Aorta (tissue), 5 donors: ENCODE measurements around the gene PRLR. TPM values are rescaled to one million over a fixed set of nuclear protein-coding genes. Genes with fewer than 3 reads are reported as not detected.
A peak's percentile ranks its signal among the peaks of the same experiment; 100 is the strongest.

ENCODE experiments used
- ATAC-seq: fragments of 200-7000 bp; cut with Tn5 transposase; one replicate; pipeline ENCODE4 v1.9.1; 2022; ENCODE audit warnings: moderate library complexity; ENCODE audit not compliant: low FRiP score
- DNase-seq, 2 donors: peaks; one replicate each; pipeline ENCODE4 v3.0.0-alpha.2; 2020
- H3K27ac ChIP-seq, 2 donors: one replicate each; pipeline ENCODE4 v1.5.1; 2013; ENCODE audit warnings: low read length in 2 of 2, mild to moderate bottlenecking in 2 of 2, moderate library complexity in 2 of 2, control low read depth in 1 of 2, inconsistent platforms in 1 of 2, low read depth in 1 of 2
- H3K27me3 ChIP-seq, 2 donors: one replicate each; pipeline ENCODE4 v1.6.1; 2013; ENCODE audit warnings: control low read depth in 1 of 2, low read length in 1 of 2, mild to moderate bottlenecking in 1 of 2, moderate library complexity in 1 of 2; ENCODE audit not compliant: insufficient read depth in 2 of 2, control insufficient read depth in 1 of 2
- H3K36me3 ChIP-seq, 2 donors: one replicate each; pipeline ENCODE4 v1.6.1; 2013; ENCODE audit warnings: control low read depth in 1 of 2, low read length in 1 of 2, mild to moderate bottlenecking in 1 of 2; ENCODE audit not compliant: insufficient read depth in 2 of 2, control insufficient read depth in 1 of 2
- H3K4me1 ChIP-seq, 2 donors: one replicate each; pipeline ENCODE4 v1.6.1; 2013; ENCODE audit warnings: low read length in 2 of 2, control low read depth in 1 of 2, mild to moderate bottlenecking in 1 of 2, moderate library complexity in 1 of 2; ENCODE audit not compliant: insufficient read depth in 2 of 2, control insufficient read depth in 1 of 2
- H3K4me3 ChIP-seq, 2 donors: one replicate each; pipeline ENCODE4 v1.5.1; 2013; ENCODE audit warnings: low read length in 2 of 2, control low read depth in 1 of 2, mild to moderate bottlenecking in 1 of 2
- H3K9me3 ChIP-seq: one replicate; pipeline ENCODE4 v1.6.1; 2013; ENCODE audit warnings: mild to moderate bottlenecking, low read length; ENCODE audit not compliant: control insufficient read depth
- WGBS, 2 donors: extraction: QIAGEN DNeasy Blood & Tissue Kit; methylation state at CpG; one replicate each; pipeline ENCODE4 v1.1.7; 2013; 5-methylcytosine and 5-hydroxymethylcytosine counted together
- intact Hi-C, 2 donors: fragments of 100-400 bp; cut with DNase I; formaldehyde crosslinking; loops; one replicate each; pipeline versions ENCODE4 v1.14.2 to v1.15.0; 2022
- polyA plus RNA-seq, 2 donors: library from polyadenylated mRNA; stranded (reverse); fragments of 200-250 nt; gene quantifications; one replicate each; pipeline ENCODE4 v1.2.3, GENCODE V29; 2013
- total RNA-seq, 2 donors: library from RNA; stranded (reverse); fragmentation: NEBNext Ultra II Directional; extraction: Animal tissue kit (Norgen Biotek cat#: 25700); gene quantifications; one replicate each; pipeline ENCODE4 v1.2.1, GENCODE V29; 2021
- donor health status: healthy with polysubstance abuse.
- donor health status: Bipolar disorder and iron deficiency.
- donor health status: DM: no; HTN: no; CAD: no.
- donor health status: DM: no; HTN: no; CAD: no.
- donor health status: DM: yes; HTN: yes; CAD: no.

Gene PRLR
- total and polyA plus RNA-seq, 4 donors: 0.08 to 3.2 (median 0.69) TPM

DNA sequence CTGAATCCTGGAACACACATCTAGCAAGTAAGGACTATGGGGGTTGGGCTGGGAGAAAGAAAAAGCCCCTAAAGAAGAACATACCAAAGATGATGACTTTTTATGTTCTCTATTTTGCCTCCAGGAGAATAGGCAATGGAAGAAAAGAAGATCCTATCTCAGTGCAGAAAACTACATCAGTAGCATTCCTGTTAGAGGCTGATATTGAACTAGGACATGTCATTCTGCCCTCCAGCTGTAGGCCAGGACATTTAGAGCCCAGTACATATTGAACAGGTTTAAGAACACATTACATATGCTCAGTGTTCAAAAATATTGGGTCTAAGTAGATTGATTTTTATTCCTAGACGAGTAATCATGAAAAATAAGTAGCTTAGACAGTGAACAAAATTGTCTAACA lies 24.7 kb downstream of the PRLR start:
- intact Hi-C loops: no loop called here
- no peak overlapping the region for H3K27ac ChIP-seq
- H3K9me3 ChIP-seq: peaks cover 2% of the 10 kb centered on the region
- no peaks in the 10 kb centered on the region for H3K36me3 ChIP-seq
- no peak for ATAC-seq
- DNase-seq: no peak
- 77 to 83% methylated on average over 1 of the region's 1 CpG for WGBS, 2 donors
- no peaks in the 10 kb centered on the region for H3K27me3 ChIP-seq
- no peaks in the 10 kb centered on the region for H3K4me1 ChIP-seq
- no peak overlapping the region for H3K4me3 ChIP-seq

DNA sequence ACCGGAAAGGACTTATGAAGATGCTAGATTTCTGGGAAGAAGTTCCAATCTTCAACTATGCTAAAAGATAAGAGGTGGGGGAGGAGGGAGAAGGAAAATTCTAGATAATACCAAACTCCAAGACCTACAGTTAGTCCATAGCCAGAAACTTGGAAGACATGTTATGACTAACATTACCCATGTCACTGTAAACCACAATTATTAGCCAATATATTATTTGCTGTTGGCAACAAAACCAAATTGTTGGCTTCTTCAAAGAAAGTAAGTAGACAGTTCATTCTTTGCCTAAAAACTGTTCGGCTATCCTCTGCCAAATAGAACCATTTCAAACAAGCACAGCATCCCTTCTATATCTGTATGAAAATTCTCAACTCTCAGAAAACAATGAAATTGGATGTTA lies 25.1 kb downstream of the PRLR start:
- DNase-seq: no peak
- no peaks in the 10 kb centered on the region for H3K36me3 ChIP-seq
- WGBS, 2 donors: 71 to 73% methylated on average over 2 of the region's 2 CpGs
- H3K27me3 ChIP-seq: no peaks in the 10 kb centered on the region
- H3K4me3 ChIP-seq: no peak overlapping the region
- H3K27ac ChIP-seq: no peak overlapping the region
- H3K9me3 ChIP-seq: peaks cover 2% of the 10 kb centered on the region
- no peak for ATAC-seq
- no peaks in the 10 kb centered on the region for H3K4me1 ChIP-seq
- intact Hi-C loops: no loop called here

DNA sequence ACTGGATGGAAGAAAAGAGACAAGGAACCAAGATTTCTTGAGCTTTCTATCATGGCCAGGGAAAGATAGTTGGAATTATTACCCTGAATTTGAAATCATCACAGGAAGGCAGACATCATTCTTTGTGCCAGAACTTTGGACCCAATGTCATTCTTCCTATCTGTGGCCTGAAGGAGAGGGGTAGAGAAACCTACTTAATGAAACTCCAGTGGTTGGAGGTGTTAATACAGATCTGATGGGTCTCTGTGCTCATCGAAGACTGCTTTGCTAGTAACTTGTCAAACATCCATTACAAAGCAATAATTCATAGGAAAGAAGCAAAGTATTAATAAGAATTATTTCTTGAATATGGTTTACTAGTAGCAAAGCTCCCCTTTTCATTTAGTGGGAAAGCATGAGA lies 26.9 kb downstream of the PRLR start:
- DNase-seq (no peak), ATAC-seq (no peak)
- H3K27me3 ChIP-seq: no peaks in the 10 kb centered on the region
- intact Hi-C loops: no loop called here
- H3K36me3 ChIP-seq: no peaks in the 10 kb centered on the region
- H3K9me3 ChIP-seq: peaks cover 2% of the 10 kb centered on the region
- H3K4me1 ChIP-seq: peaks cover 0 to 1% of the 10 kb centered on the region in 2 donors
- no peak overlapping the region for H3K27ac ChIP-seq
- 95 to 96% methylated on average over 1 of the region's 1 CpG for WGBS, 2 donors
- H3K4me3 ChIP-seq: no peak overlapping the region

DNA sequence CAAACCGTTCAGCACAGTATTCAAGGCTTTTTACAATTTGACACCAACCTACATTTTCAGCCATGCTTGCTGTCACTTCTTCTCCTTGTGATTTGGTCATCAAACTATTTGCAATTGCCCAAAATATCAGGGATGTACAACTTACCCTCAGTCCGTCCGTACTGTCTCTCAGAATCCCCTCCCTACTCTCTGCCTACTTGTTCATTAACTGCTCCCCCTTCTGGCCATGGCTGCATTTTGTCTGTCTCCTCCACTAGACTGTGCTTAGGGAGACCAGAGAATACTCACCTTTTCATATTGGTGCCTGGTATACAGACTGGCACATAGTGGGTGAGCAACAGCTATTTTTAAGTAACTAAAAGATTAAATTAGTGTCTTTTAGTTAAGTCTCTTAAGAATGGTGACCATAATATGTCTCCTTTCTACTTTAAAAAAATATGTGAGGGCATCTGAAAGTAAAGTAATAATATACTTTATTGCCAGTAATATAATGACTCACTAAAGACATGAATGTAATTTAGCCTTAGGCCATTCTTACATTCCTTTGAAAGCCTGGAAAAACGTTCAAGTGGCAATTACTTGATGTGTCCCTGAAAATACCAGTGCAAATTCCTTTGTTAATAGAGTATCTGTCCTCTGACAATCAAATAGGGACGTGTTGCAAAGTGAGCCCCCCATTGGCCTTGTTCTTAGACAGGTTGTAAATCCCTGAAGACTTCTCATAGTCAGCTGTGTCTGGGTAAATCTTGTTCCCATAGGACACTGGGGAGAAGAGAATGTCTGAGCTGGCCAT lies 27.8 kb downstream of the PRLR start:
- peak in 1 of 2 donors; percentile 69 for DNase-seq
- Histone ChIP-seq H3K9me3 (peaks cover 2% of the 10 kb centered on the region), H3K4me1 (peaks cover 0 to 1% of the 10 kb centered on the region in 2 donors), H3K4me3 (no peak overlapping the region), H3K36me3 (no peaks in the 10 kb centered on the region), H3K27me3 (no peaks in the 10 kb centered on the region), H3K27ac (no peak overlapping the region)
- intact Hi-C loops: no loop called here
- no peak for ATAC-seq
- 64 to 70% methylated on average over 5 of the region's 5 CpGs for WGBS, 2 donors

DNA sequence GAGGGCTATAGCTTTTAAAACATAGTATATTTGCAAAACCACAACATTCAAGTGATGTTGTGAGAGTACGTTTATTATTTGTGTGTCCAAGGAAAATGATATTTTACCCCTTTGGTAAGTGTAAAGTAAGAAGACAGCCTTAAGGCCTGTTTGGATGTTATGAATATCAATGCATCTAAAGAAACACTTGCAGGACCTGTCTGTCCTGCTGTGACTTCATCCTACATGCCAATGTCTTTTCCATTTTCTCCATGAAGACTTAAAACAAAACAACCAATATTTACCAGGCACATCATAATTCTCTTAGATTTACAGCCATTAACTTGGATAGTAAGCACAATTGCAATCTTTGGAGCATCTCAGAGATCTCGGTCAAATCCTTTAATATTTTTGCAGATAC lies 29.0 kb downstream of the PRLR start:
- intact Hi-C loops: no loop called here
- Histone ChIP-seq H3K36me3 (no peaks in the 10 kb centered on the region), H3K9me3 (peaks cover 2% of the 10 kb centered on the region), H3K27ac (no peak overlapping the region), H3K4me3 (no peak overlapping the region), H3K27me3 (no peaks in the 10 kb centered on the region), H3K4me1 (peaks cover 0 to 1% of the 10 kb centered on the region in 2 donors)
- ATAC-seq (no peak), DNase-seq (no peak)
- WGBS, 2 donors: 92 to 94% methylated on average over 2 of the region's 2 CpGs

DNA sequence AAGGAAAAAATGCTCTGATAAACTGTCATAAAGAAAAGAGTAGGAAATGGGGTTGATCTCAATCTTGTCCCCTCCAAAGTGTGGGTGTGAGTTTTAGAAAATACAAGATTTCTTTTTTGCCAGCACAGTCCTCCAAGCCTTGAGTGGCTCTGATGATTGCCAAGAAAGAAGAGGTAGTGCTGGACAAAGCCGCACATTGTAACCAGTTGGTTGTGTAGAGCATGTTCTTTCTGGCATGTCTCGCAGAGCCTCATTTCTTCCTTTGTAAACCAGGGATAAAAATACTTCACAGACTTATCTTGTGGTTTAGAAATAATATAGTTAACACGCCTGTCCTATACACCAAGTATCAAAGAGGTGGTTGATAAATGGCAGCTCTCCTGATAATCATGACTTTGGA lies 30.4 kb downstream of the PRLR start:
- no peak for DNase-seq
- Histone ChIP-seq H3K9me3 (peaks cover 2% of the 10 kb centered on the region), H3K36me3 (no peaks in the 10 kb centered on the region), H3K27ac (no peak overlapping the region), H3K4me1 (peaks cover 0 to 1% of the 10 kb centered on the region in 2 donors), H3K27me3 (no peaks in the 10 kb centered on the region), H3K4me3 (no peak overlapping the region)
- no peak for ATAC-seq
- WGBS, 2 donors: 93 to 98% methylated on average over 3 of the region's 3 CpGs
- intact Hi-C loops: no loop called here

DNA sequence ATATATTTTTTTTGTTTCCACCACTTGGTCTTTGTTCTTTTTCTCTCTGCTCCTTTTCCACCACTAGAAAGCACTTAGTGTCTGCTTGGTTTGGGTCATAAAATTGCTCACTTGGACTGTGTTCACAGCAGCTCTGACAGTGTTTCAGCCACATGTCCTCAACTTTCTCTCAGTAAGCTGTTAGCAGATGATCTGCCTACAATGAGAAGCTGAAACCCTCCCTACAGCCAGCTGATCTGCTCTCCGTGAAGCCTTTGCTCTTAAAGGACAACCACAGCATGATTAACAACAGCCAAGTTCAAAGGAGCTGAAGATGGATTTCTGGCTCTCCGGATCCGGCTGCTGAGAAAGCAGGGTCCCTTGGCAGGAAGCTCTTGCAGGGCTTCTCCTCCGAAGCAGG lies 31.6 kb downstream of the PRLR start:
- intact Hi-C loops: no loop called here
- peaks cover 0 to 1% of the 10 kb centered on the region in 2 donors for H3K4me1 ChIP-seq
- H3K36me3 ChIP-seq: no peaks in the 10 kb centered on the region
- WGBS, 2 donors: 33 to 38% methylated on average over 4 of the region's 4 CpGs
- H3K27ac ChIP-seq: no peak overlapping the region
- H3K4me3 ChIP-seq: no peak overlapping the region
- H3K9me3 ChIP-seq: peaks cover 2% of the 10 kb centered on the region
- ATAC-seq (no peak), DNase-seq (no peak)
- H3K27me3 ChIP-seq: no peaks in the 10 kb centered on the region

DNA sequence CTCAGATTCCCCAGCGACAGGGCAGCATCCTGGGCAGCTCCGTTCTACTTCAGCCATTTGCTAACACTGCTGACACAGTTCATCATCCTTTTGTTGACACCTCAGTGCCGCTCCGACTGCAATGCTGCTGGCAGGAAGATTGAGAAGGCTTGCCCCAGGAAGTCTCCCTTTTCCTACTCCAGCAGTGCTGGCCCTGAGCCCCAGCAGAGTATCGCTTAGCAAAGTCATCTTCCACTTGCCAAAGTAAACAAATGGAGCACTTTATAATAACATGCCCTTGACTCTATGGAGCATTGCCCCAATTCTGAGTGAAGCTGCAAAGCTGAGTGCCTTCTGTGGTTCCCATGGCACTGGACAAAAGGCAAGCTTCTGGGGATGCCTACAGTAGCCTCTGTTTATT lies 32.2 kb downstream of the PRLR start:
- DNase-seq (peak in 1 of 2 donors; percentile 75), ATAC-seq (peak; percentile 67)
- 1 to 2% methylated on average over 5 of the region's 5 CpGs for WGBS, 2 donors
- intact Hi-C loops: no loop called here
- no peak overlapping the region for H3K27ac ChIP-seq
- H3K27me3 ChIP-seq: no peaks in the 10 kb centered on the region
- peaks cover 2% of the 10 kb centered on the region for H3K9me3 ChIP-seq
- peaks cover 0 to 1% of the 10 kb centered on the region in 2 donors for H3K4me1 ChIP-seq
- no peaks in the 10 kb centered on the region for H3K36me3 ChIP-seq
- H3K4me3 ChIP-seq: no peak overlapping the region

DNA sequence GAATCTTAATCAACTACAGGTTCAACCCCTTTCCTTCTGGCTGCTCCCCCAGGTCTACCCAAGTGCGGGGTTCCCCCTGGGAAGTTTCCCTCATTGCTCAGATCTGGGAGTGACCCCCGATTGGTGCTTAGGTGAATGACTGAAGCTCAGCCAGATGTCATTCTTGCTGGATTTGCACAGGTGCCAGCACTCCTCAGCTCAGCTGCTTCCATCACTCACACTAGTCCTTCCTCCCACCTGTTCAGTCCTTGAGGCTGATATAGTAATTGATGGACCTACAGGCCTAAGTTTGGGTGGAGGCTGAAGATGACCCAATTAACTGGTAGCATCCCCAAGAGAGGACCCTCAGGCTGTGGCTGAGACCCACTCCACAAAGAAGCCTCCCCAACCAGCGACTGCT lies 32.9 kb downstream of the PRLR start:
- Histone ChIP-seq H3K4me1 (peaks cover 0 to 1% of the 10 kb centered on the region in 2 donors), H3K27ac (no peak overlapping the region), H3K9me3 (peaks cover 1% of the 10 kb centered on the region), H3K36me3 (no peaks in the 10 kb centered on the region), H3K27me3 (no peaks in the 10 kb centered on the region), H3K4me3 (no peak overlapping the region)
- 92 to 98% methylated on average over 3 of the region's 3 CpGs for WGBS, 2 donors
- ATAC-seq: no peak
- no peak for DNase-seq
- intact Hi-C loops: no loop called here
